GM18951 (cell line): ENCODE results near the gene NCAPD2.
A peak's percentile ranks its signal among the peaks of the same experiment; 100 is the strongest.
"Not testable (repeated sequence)": the region's sequence is repeated elsewhere in the genome, so short reads cannot be mapped to it uniquely, and the experiment has no call there.

Experiments
- POLR2A ChIP-seq: IDR thresholded peaks from 4 replicates; pipeline ENCODE4 v1.6.1; 2011; ENCODE audit warnings: mild to moderate bottlenecking; ENCODE audit not compliant: insufficient read length, insufficient read depth; ENCODE audit errors: extremely low read depth
- in situ Hi-C: fragments of 300-500 bp; cut with MboI; formaldehyde crosslinking; loops from one replicate; pipeline ENCODE4 v1.12.0; 2022; ENCODE audit warnings: low sequenced_read_pairs, mixed read lengths, inconsistent platforms; ENCODE audit not compliant: unreplicated experiment

Gene NCAPD2

DNA sequence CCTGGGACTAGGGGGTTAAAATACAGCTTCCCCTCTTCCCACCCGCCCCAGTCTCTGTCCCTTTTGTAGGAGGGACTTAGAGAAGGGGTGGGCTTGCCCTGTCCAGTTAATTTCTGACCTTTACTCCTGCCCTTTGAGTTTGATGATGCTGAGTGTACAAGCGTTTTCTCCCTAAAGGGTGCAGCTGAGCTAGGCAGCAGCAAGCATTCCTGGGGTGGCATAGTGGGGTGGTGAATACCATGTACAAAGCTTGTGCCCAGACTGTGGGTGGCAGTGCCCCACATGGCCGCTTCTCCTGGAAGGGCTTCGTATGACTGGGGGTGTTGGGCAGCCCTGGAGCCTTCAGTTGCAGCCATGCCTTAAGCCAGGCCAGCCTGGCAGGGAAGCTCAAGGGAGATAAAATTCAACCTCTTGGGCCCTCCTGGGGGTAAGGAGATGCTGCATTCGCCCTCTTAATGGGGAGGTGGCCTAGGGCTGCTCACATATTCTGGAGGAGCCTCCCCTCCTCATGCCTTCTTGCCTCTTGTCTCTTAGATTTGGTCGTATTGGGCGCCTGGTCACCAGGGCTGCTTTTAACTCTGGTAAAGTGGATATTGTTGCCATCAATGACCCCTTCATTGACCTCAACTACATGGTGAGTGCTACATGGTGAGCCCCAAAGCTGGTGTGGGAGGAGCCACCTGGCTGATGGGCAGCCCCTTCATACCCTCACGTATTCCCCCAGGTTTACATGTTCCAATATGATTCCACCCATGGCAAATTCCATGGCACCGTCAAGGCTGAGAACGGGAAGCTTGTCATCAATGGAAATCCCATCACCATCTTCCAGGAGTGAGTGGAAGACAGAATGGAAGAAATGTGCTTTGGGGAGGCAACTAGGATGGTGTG lies 42.3 kb downstream of the NCAPD2 start:
- peak; percentile 35 for TF ChIP-seq POLR2A
- in situ Hi-C loops = no loop called here

DNA sequence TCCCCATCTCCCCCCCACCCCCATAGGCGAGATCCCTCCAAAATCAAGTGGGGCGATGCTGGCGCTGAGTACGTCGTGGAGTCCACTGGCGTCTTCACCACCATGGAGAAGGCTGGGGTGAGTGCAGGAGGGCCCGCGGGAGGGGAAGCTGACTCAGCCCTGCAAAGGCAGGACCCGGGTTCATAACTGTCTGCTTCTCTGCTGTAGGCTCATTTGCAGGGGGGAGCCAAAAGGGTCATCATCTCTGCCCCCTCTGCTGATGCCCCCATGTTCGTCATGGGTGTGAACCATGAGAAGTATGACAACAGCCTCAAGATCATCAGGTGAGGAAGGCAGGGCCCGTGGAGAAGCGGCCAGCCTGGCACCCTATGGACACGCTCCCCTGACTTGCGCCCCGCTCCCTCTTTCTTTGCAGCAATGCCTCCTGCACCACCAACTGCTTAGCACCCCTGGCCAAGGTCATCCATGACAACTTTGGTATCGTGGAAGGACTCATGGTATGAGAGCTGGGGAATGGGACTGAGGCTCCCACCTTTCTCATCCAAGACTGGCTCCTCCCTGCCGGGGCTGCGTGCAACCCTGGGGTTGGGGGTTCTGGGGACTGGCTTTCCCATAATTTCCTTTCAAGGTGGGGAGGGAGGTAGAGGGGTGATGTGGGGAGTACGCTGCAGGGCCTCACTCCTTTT lies 43.1 kb downstream of the NCAPD2 start:
- in situ Hi-C loops = no loop called here

DNA sequence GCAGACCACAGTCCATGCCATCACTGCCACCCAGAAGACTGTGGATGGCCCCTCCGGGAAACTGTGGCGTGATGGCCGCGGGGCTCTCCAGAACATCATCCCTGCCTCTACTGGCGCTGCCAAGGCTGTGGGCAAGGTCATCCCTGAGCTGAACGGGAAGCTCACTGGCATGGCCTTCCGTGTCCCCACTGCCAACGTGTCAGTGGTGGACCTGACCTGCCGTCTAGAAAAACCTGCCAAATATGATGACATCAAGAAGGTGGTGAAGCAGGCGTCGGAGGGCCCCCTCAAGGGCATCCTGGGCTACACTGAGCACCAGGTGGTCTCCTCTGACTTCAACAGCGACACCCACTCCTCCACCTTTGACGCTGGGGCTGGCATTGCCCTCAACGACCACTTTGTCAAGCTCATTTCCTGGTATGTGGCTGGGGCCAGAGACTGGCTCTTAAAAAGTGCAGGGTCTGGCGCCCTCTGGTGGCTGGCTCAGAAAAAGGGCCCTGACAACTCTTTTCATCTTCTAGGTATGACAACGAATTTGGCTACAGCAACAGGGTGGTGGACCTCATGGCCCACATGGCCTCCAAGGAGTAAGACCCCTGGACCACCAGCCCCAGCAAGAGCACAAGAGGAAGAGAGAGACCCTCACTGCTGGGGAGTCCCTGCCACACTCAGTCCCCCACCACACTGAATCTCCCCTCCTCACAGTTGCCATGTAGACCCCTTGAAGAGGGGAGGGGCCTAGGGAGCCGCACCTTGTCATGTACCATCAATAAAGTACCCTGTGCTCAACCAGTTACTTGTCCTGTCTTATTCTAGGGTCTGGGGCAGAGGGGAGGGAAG lies 43.9 kb downstream of the NCAPD2 start:
- in situ Hi-C loops = not testable (repeated sequence)
- peak; percentile 4 for TF ChIP-seq POLR2A

More for the DNA sequence above, 43.1 kb downstream of the NCAPD2 start:
- TF ChIP-seq POLR2A = peak; percentile 1

DNA sequence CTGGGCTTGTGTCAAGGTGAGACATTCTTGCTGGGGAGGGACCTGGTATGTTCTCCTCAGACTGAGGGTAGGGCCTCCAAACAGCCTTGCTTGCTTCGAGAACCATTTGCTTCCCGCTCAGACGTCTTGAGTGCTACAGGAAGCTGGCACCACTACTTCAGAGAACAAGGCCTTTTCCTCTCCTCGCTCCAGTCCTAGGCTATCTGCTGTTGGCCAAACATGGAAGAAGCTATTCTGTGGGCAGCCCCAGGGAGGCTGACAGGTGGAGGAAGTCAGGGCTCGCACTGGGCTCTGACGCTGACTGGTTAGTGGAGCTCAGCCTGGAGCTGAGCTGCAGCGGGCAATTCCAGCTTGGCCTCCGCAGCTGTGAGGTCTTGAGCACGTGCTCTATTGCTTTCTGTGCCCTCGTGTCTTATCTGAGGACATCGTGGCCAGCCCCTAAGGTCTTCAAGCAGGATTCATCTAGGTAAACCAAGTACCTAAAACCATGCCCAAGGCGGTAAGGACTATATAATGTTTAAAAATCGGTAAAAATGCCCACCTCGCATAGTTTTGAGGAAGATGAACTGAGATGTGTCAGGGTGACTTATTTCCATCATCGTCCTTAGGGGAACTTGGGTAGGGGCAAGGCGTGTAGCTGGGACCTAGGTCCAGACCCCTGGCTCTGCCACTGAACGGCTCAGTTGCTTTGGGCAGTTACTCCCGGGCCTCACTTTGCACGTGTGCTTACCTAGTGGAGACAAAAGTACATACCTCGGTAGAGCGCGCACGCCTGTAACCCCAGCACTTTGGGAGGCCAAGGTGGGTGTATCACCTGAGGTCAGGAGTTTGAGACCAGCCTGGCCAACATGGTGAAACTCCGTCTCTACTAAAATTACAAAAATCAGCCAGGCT lies 44.8 kb downstream of the NCAPD2 start:
- in situ Hi-C loops = no loop called here
- peak; percentile 49 for TF ChIP-seq POLR2A

DNA sequence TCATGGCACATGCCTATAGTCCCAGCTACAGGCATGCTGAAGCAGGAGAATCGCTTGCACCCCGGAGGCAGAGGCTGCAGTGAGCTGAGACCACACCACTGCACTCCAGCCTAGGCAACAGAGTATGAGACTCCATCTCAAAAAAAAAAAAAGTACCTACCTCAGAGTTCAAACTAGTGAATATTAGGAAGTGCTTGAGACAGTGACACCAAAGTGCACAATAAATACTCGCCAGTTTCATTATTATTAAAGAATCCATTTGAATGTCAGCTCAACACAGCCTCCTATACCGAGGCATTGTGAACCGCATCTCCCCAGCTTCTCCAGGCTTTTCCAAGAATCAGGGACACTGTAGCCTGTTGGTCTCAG lies 45.4 kb downstream of the NCAPD2 start:
- TF ChIP-seq POLR2A = peak; percentile 13
- in situ Hi-C loops = no loop called here

DNA sequence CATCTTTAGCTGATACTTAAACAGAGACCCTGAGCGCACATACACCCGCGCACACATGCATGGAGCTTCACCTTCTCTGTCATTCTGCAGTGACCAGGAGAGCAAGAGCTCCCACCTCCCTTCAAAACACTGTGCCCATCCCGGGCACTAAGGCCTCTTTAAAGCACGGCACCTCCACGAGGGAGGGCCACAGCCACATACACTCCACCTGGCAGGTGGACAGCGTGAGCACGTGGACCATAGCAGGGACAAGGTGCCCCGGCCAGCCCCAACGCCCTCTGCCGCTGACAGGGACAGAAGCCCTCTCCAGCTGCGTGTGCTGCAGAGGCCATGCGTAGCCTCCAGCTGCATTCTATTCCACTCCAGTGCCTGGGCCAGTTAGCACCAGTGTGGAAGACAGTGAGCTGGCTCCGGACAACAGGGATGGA lies 45.8 kb downstream of the NCAPD2 start:
- peak; percentile 7 for TF ChIP-seq POLR2A
- in situ Hi-C loops = no loop called here

DNA sequence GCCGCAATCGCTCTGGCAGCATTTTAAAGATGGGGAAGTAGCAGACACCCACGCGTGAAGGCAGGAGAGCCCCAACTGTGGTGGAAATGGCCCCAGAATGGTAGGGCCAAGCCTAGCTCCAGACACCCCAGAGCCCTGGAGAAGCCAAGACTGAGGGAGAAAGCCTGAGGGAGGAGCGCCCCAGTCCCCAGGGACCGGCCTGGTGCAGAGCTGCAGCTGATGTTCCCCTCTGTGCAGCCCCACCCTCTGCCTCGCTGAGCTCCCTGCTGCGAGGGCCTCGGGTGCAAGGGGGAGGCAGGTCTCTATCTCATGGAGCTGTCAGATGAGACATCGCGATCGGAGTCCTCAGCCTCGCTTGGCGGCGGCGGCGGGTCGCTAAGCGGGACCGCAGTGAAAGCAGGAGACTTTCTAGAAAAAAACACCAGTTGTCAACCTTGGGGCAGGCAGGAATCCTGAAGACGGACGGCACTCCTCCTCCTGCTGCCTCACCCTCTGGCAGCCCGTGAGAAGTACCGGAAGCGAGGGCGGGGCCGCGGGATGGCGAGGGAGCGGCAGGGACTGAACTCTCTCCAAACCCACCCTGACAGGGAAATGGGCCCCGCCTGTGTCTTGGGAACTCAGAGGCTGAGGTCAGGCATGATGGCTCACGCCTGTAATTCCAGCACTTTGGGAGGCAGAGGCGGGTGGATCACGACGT lies 46.4 kb downstream of the NCAPD2 start:
- peak; percentile 2 for TF ChIP-seq POLR2A
- in situ Hi-C loops = no loop called here

DNA sequence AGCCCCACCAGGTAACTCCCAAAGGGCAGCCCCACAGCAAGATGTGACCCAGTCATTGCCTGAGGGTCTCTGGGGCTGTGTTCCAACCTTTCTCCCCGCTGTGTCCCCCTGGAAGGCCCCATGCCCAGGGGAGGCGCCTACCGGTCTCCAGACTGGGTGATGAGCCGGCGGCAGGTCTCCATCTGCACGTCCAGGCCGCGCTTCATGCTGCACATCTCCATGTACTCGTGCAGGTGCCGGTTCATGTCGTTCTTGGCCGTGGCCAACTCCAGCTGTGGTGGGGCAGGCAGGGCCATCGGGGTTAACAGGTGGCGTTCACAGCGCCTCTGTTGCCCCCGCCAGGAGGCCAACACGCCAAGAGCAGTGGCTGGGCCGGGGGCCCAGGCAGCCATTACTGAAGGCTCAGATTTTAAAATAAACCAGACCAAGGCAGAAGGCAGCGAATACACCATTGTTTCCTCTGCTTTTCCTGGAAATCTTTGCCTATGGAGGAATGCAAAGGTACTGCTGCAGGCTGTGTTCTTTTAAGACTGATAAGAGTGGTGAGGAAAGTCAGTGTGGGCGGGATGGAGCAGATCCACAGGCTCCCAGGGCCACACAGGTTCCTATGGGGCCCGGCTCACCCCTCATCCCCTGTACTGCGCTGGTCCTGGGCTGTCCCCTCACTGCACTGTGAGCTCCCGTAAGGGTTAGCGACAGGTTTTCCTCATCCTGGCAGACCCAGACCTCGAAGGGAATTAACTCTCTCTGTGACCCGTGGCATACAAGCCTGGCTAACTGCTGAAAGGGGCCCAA lies 47.7 kb downstream of the NCAPD2 start:
- in situ Hi-C loops = no loop called here
- TF ChIP-seq POLR2A = no peak

DNA sequence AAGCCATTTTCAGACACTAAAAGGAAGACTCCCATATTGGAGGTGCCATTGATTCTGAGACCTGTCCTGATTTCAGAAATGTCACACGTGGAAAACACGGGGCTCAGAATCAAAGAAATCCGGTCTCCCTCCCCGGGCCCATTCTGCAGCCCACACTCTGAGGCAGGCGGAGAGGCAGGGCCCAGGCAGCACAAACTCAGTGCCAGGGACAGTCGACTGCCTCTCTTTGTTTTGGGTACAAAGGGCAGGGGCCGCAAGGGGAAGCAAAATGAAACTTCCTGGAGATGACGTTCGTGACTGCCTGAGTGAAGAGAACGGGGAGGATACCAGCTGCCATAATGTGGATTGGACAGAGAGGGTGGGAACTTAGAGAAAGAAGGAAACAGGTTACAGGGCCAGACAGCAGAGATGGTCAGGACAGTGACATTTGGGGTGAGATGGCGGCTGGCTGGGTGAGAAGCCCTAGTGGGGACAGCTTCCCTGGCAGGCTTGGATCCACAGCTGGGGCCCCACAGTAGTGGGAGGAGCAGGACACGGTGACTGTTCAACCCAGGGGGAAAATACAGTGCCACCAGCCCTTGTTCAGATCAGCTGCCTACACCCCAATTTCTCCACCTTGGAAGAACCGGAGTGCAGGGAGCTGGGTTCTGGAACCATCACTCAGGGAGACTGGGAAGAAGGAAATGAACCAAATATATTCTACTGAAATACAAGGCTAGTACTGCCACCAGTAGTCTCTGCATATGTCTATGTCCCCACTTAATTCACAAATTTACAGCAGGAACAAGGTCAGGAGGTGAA lies 48.5 kb downstream of the NCAPD2 start:
- in situ Hi-C loops = no loop called here
- TF ChIP-seq POLR2A = no peak

DNA sequence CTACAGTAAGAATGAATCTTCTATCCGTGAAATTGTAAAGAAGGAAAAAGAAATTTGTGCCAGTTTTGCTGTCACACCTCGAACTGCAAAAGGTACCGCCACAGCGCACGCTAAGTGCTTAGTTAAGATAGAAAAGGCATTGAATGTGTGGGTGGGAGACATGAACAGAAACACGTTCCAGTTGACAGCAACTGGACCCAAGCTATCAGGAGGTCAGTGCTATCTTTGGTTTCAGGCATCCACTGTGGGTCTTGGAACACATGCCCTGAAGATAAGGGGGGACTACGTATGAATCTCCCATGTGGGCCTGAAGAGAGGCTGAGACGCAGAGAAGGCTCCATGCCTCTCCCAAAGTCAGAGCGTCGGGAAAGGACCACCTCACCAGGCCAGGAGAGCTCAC lies 52.1 kb downstream of the NCAPD2 start:
- in situ Hi-C loops = no loop called here
- no peak for TF ChIP-seq POLR2A
